ENCODE measurements around the gene VAT1. TPM values are rescaled to one million over a fixed set of nuclear protein-coding genes. Genes with fewer than 3 reads are reported as not detected.

VAT1 gene
- total and polyA plus RNA-seq, 9 of the 15 experiments (the other 6 are each of a cell fraction or from before 2014, with no cell fraction given): 29.4 to 153 (median 66.7) TPM

GRCh38 chr17:43024407-43025289 lies 2.5 kb upstream of the VAT1 start, which contains the start of gene RND2 (continued):
- TF ChIP-seq UBTF (IDR thresholded peaks at IDR 0.05; ENCODE audit: borderline replicate concordance in 1 of 2, low read depth in 2 of 2, low read length in 2 of 2): no peak
- peak; percentile 55 to 92; a peak in 2 of 4 replicates for TF ChIP-seq SIN3A (IDR thresholded peaks at IDR 0.05; ENCODE audit: borderline replicate concordance in 2 of 2, control insufficient read depth in 1 of 2, low read depth in 2 of 2, low read length in 2 of 2)
- TF ChIP-seq ZNF277 (CRISPR knock-in tag; IDR thresholded peaks at IDR 0.05; ENCODE audit: borderline replicate concordance): no peak
- no peak for TF ChIP-seq PCBP1 (IDR thresholded peaks at IDR 0.05; ENCODE audit: low read depth, low read length, poor library complexity, severe bottlenecking)
- TF ChIP-seq SIX5 (IDR thresholded peaks at IDR 0.05; ENCODE audit: borderline replicate concordance in 1 of 2, insufficient read depth in 1 of 2, low read depth in 1 of 2, low read length in 2 of 2): 0 out of 4 replicates have a peak, but pooled peaks of 1 of the 2 experiments have one; percentile 23
- TF ChIP-seq HMGXB4 (CRISPR knock-in tag; IDR thresholded peaks at IDR 0.05): no peak
- no peak for TF ChIP-seq RBM22 (IDR thresholded peaks at IDR 0.05; ENCODE audit: low read depth, low read length, poor library complexity, severe bottlenecking)
- TF ChIP-seq ZBTB7A (IDR thresholded peaks at IDR 0.05; ENCODE audit: borderline replicate concordance, control insufficient read depth, low read depth, low read length): peak; percentile 78
- no peak for TF ChIP-seq ZNF511 (CRISPR knock-in tag; IDR thresholded peaks at IDR 0.05)
- peak; percentile 84 for TF ChIP-seq EP400 (IDR thresholded peaks at IDR 0.05)
- TF ChIP-seq STAT6 (CRISPR knock-in tag; IDR thresholded peaks at IDR 0.05): no peak
- no peak for TF ChIP-seq ZFP30 (CRISPR knock-in tag; IDR thresholded peaks at IDR 0.05; ENCODE audit: borderline replicate concordance)
- no peak for TF ChIP-seq MEIS2 (IDR thresholded peaks at IDR 0.05; ENCODE audit: partially characterized antibody)
- TF ChIP-seq SMAD1 (IDR thresholded peaks at IDR 0.05; ENCODE audit: low read depth, low read length, partially characterized antibody): no peak
- TF ChIP-seq TRIM24 (IDR thresholded peaks at IDR 0.05): peak in 1 of 2 experiments; percentile 47; a peak in 1 of 4 replicates
- no peak for TF ChIP-seq MTF1 (CRISPR knock-in tag; IDR thresholded peaks at IDR 0.05; ENCODE audit: borderline replicate concordance)

Data from K562 (cell line).